Measurements from ENCODE around the gene DLGAP4. TPM values are rescaled to one million over a fixed set of nuclear protein-coding genes. Genes with fewer than 3 reads are reported as not detected.

The DLGAP4 gene
- total and polyA plus RNA-seq, 2 of the 8 experiments (the other 6 are each of a cell fraction or from before 2014, with no cell fraction given): 41.2 to 57.2 TPM

- 38% methylated on average over 5 of the region's 5 CpGs; no CpG with 5 or more reads in 1 of the 2 experiments for WGBS, 2 experiments (ENCODE audit: extremely low coverage in 1 of 2, insufficient coverage in 1 of 2, insufficient read length in 1 of 2, insufficient replicate concordance in 2 of 2, low coverage in 1 of 2, low lambda C conversion rate in 2 of 2, missing lambda C conversion rate in 1 of 2)
- H4K5ac ChIP-seq (ENCODE audit: insufficient read length, low read depth, low read length): no peak overlapping the region
- H2BK12ac ChIP-seq (ENCODE audit: low read depth, low read length): no peak overlapping the region
- H2AK5ac ChIP-seq (ENCODE audit: low read depth, low read length): no peak overlapping the region
- no peak overlapping the region for H2BK20ac ChIP-seq (ENCODE audit: low read length)
- peak overlapping the region; percentile 66; the same call in 1 of the 2 replicates for H2BK5ac ChIP-seq (ENCODE audit: low read depth, low read length)
- no peak overlapping the region for H2BK15ac ChIP-seq (ENCODE audit: low read length)
- FAIRE-seq (no peak), DNase-seq (ENCODE audit: low read depth in 1 of 2, low spot score in 2 of 2) (peak in 1 of 2 experiments; percentile 53)
- H3K79me1 ChIP-seq (ENCODE audit: low read depth, low read length): 0 out of 2 replicates have a peak, but pooled peaks cover 2% of the 10 kb centered on the region
- no peaks in the 10 kb centered on the region for H3K79me2 ChIP-seq (ENCODE audit: control insufficient read depth in 1 of 2, insufficient read depth in 2 of 2, low read length in 2 of 2)
- no peaks in the 10 kb centered on the region for H3K9me3 ChIP-seq (ENCODE audit: insufficient read depth in 2 of 2, low read depth in 1 of 2, low read length in 1 of 2)
- H3K27me3 ChIP-seq (replicated peaks in 1 of 4; ENCODE audit: control insufficient read depth in 3 of 4, extremely low read depth in 1 of 4, insufficient read depth in 3 of 4, low read length in 3 of 4): no peaks in the 10 kb centered on the region
- peak; percentile 85 for TF ChIP-seq JUND (IDR thresholded peaks at IDR 0.05; ENCODE audit: low read length)
- TF ChIP-seq, protein P1, sequence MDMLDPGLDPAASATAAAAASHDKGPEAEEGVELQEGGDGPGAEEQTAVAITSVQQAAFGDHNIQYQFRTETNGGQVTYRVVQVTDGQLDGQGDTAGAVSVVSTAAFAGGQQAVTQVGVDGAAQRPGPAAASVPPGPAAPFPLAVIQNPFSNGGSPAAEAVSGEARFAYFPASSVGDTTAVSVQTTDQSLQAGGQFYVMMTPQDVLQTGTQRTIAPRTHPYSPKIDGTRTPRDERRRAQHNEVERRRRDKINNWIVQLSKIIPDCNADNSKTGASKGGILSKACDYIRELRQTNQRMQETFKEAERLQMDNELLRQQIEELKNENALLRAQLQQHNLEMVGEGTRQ (IDR thresholded peaks at IDR 0.05; ENCODE audit: low read length): no peak
- H3K4me1 ChIP-seq (replicated peaks in 1 of 4; ENCODE audit: control insufficient read depth in 3 of 4, insufficient read depth in 4 of 4, low read length in 3 of 4): peaks cover 0 to 14% (median 9%) of the 10 kb centered on the region in 4 experiments; a peak in 6 of 7 replicates
- H4K8ac ChIP-seq (ENCODE audit: extremely low read depth, insufficient read depth, low read length): no peak overlapping the region
- no peak overlapping the region for H3K9ac ChIP-seq (replicated peaks in 1 of 4; ENCODE audit: extremely low read depth in 1 of 4, low read depth in 3 of 4, low read length in 3 of 4)
- no peak overlapping the region for H3K18ac ChIP-seq (ENCODE audit: extremely low read depth, low read length)
- no peak overlapping the region for H3K4ac ChIP-seq (replicated peaks; ENCODE audit: insufficient read length, low read depth, low read length)
- no peaks in the 10 kb centered on the region for H3K36me3 ChIP-seq (ENCODE audit: control insufficient read depth in 2 of 4, insufficient read depth in 4 of 4, low read length in 3 of 4)
- no peak overlapping the region for H3K14ac ChIP-seq (ENCODE audit: insufficient read length)
- peaks cover 1 to 3% of the 10 kb centered on the region in 2 experiments for H4K20me1 ChIP-seq (replicated peaks in 1 of 2; ENCODE audit: control insufficient read depth in 1 of 2, insufficient read depth in 2 of 2, low read length in 2 of 2)
- peak overlapping the region; percentile 0 to 34; a peak in 3 of 4 replicates for H3K4me2 ChIP-seq (ENCODE audit: insufficient read depth in 1 of 2, low read depth in 2 of 2, low read length in 2 of 2)
- H3K56ac ChIP-seq (replicated peaks; ENCODE audit: insufficient read length, low read depth, low read length): no peak overlapping the region
- ChIA-PET CTCF (ENCODE audit: partially characterized antibody) (interaction anchor here (0.8 to 3.4 kb wide), 19 partner anchors 8 to 401 kb away, joined by 3 to 24 read pairs (median 4); no protein-coding TSS in a partner anchor), POLR2A (ENCODE audit: partially characterized antibody) (interaction anchor here (0.6 to 1.5 kb wide), 4 partner anchors 32 to 213 kb away, joined by 3 to 5 read pairs (median 4); partner anchors contain the start of gene AAR2)
- no peak overlapping the region for H2BK120ac ChIP-seq (replicated peaks; ENCODE audit: low read depth, low read length)
- H4K91ac ChIP-seq (replicated peaks; ENCODE audit: insufficient read length, low read length): peak overlapping the region; percentile 34
- H3K23me2 ChIP-seq (ENCODE audit: low read depth, low read length): peaks cover 4% of the 10 kb centered on the region; the same call in 1 of the 2 replicates
- H3K4me3 ChIP-seq (ENCODE audit: extremely low read depth in 1 of 4, insufficient read depth in 2 of 4, low read depth in 3 of 4, low read length in 4 of 4): no peak overlapping the region; a peak in 1 of 8 replicates
- no peak overlapping the region for H3K27ac ChIP-seq (ENCODE audit: low read depth, low read length)
- H3K23ac ChIP-seq (ENCODE audit: insufficient read length): no peak overlapping the region
- H2AFZ ChIP-seq (ENCODE audit: low read length): no peak overlapping the region
Measured at GRCh38 chr20:36391456-36391855, 85.3 kb downstream of the DLGAP4 start.

Measured in H1 (cell line).